Ovary (tissue), 3 donors: ENCODE results near the gene TIPARP.

Experiments used
- POLR2A ChIP-seq: fragments of 450-650 bp; IDR thresholded peaks from one replicate; pipeline ENCODE4 v1.6.1; 2017; ENCODE audit warnings: antibody characterized with exemption, mild to moderate bottlenecking, moderate library complexity
- TF ChIP-seq, protein P1 (sequence below), 3 donors: fragments of 450-650 bp in 2 of 3; fragments of 200-600 bp in 1 of 3; IDR thresholded peaks; one replicate each; pipeline versions ENCODE4 v1.5.1 to v1.8.0; 2016 to 2022; ENCODE audit warnings: antibody characterized with exemption in 3 of 3, mild to moderate bottlenecking in 1 of 3
- donor health status: DM: no; HTN: no; CAD: no.

DNA sequence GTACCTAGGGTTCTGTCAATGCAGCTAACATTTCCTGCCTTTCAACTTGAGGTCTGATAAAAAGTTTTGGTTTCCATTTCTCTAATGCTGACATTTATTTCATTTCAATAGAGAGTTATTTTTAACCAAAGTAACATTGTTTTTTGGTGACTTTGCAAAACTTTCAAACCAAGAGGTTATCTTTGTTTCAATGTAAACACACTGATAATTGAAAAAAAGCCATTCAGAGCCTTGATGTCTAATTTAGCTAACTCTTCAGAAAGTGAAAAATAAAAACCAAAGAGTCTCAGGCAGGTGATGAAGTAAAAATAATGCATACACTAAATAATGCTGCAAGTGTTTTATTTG lies 9.6 kb upstream of the TIPARP start:
- TF ChIP-seq POLR2A: no peak
- TF ChIP-seq, protein P1, sequence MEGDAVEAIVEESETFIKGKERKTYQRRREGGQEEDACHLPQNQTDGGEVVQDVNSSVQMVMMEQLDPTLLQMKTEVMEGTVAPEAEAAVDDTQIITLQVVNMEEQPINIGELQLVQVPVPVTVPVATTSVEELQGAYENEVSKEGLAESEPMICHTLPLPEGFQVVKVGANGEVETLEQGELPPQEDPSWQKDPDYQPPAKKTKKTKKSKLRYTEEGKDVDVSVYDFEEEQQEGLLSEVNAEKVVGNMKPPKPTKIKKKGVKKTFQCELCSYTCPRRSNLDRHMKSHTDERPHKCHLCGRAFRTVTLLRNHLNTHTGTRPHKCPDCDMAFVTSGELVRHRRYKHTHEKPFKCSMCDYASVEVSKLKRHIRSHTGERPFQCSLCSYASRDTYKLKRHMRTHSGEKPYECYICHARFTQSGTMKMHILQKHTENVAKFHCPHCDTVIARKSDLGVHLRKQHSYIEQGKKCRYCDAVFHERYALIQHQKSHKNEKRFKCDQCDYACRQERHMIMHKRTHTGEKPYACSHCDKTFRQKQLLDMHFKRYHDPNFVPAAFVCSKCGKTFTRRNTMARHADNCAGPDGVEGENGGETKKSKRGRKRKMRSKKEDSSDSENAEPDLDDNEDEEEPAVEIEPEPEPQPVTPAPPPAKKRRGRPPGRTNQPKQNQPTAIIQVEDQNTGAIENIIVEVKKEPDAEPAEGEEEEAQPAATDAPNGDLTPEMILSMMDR (IDR thresholded peaks at IDR 0.05): no peak
